Activated naive CD8-positive, alpha-beta T cell treated with anti-CD3 and anti-CD28 coated beads for 36 hours (primary cell): Measurements from ENCODE around the gene KIRREL3. TPM values are rescaled to one million over a fixed set of nuclear protein-coding genes. Genes with fewer than 3 reads are reported as not detected.

Source experiments
- DNase-seq: peaks from one replicate; pipeline ENCODE4 v3.0.0; 2021
- H3K27ac Mint-ChIP-seq: one replicate; pipeline ENCODE4 v1.8.0; 2022; ENCODE audit warnings: mild to moderate bottlenecking, moderate library complexity, mixed read lengths
- H3K27me3 Mint-ChIP-seq: one replicate; pipeline ENCODE4 v1.8.0; 2022; ENCODE audit warnings: mild to moderate bottlenecking, mixed read lengths
- H3K36me3 Mint-ChIP-seq: one replicate; pipeline ENCODE4 v1.8.0; 2021; ENCODE audit warnings: mild to moderate bottlenecking, mixed read lengths
- H3K4me1 Mint-ChIP-seq: one replicate; pipeline ENCODE4 v1.8.0; 2021; ENCODE audit warnings: mixed read lengths
- H3K4me3 Mint-ChIP-seq: one replicate; pipeline ENCODE4 v1.8.0; 2022; ENCODE audit warnings: mild to moderate bottlenecking, moderate library complexity, mixed read lengths
- H3K9me3 Mint-ChIP-seq: one replicate; pipeline ENCODE4 v1.8.0; 2022; ENCODE audit warnings: mixed read lengths
- total RNA-seq, 2 experiments: library from RNA; stranded (reverse); gene quantifications; one replicate each; pipeline ENCODE4 v1.2.3, GENCODE V29; 2021

The KIRREL3 gene
- total RNA-seq, 2 experiments from 2014 or later: not detected

DNA sequence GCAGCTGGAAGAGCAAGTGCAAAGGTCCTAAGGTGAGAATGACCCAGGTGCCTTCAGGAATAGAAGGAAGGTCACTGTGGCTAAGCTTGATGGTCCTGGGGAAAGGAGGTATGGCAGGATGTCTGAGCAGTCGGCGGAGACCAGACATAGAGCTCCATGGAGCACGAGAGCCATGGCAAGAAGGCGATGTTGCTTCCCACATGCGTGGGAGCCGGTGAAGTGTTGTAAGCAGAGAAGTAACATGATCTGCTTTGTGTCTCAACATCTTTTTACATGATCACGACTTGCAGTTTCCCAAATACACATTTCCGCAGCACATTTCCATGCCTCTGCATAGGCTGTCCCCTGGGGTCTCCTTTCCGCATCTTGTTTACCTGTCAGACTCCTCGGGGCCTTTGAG, 231.9 kb downstream of the KIRREL3 start:
- H3K36me3 Mint-ChIP-seq: no peaks in the 10 kb centered on the region
- no peaks in the 10 kb centered on the region for H3K9me3 Mint-ChIP-seq
- H3K27ac Mint-ChIP-seq: no peak overlapping the region
- DNase-seq: no peak
- H3K27me3 Mint-ChIP-seq: no peaks in the 10 kb centered on the region
- no peak overlapping the region for H3K4me3 Mint-ChIP-seq
- H3K4me1 Mint-ChIP-seq: no peaks in the 10 kb centered on the region

DNA sequence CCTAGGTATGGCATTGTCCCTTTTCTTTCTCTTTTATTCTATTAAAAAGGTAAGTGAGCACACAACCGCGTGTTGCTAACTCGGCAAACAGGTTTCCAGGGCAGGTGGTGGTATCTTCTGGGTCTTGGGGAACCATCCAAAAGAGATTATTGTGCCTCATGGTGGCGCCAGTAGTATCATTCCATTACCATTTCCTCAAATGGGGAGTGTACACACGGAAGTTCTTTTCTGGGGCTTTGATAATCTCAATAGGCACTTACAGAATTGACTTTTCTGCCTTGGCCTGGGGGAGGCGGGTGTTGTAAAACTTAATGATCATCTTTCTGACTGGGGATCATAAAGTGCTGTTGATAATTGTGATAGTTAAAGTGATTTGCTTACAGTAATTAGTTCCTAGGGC, 234.1 kb downstream of the KIRREL3 start:
- no peak for DNase-seq
- no peaks in the 10 kb centered on the region for H3K36me3 Mint-ChIP-seq
- H3K4me3 Mint-ChIP-seq: no peak overlapping the region
- no peak overlapping the region for H3K27ac Mint-ChIP-seq
- H3K27me3 Mint-ChIP-seq: no peaks in the 10 kb centered on the region
- H3K4me1 Mint-ChIP-seq: no peaks in the 10 kb centered on the region
- no peaks in the 10 kb centered on the region for H3K9me3 Mint-ChIP-seq

DNA sequence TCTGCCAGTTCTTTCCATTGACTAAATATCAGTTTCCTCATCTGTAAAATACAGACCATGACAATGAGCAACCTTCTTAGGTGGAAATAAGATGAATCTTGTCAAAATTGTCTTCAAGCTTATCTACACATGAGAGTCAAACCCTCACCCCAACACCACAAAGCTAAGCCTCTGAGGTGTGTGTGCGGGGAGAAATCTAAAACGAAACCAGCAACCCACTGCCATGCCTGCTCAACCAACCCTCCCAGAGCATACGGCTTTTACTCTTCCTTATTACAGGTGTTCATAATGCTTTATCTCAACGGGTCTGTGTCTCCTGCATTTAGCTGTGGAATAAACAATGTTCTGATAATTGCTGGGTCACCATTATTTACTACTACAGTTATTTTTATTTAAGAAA, 235.4 kb downstream of the KIRREL3 start:
- DNase-seq: no peak
- Mint-ChIP-seq H3K4me1 (no peaks in the 10 kb centered on the region), H3K4me3 (no peak overlapping the region), H3K9me3 (no peaks in the 10 kb centered on the region), H3K27me3 (no peaks in the 10 kb centered on the region), H3K36me3 (no peaks in the 10 kb centered on the region), H3K27ac (no peak overlapping the region)

DNA sequence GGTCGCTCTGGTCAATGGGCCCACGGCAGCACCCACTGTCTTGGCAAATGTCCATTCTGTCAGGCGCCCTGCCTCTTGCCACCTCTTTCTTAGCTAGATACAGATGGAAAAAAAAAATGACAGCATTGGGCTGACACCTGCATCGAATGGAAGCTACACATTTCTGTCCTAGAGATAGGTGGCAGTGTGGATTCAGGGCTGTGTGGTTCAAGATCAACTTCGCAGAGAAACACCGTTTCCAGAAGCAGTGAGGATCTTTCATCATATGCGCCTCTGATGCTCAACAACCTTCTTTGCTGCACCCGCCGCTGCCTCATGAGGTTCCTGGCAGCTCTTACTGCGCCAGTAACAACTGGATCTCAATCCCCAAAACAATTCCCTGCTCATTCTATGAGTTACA, 236.3 kb downstream of the KIRREL3 start:
- no peaks in the 10 kb centered on the region for H3K27me3 Mint-ChIP-seq
- no peaks in the 10 kb centered on the region for H3K9me3 Mint-ChIP-seq
- no peak for DNase-seq

DNA sequence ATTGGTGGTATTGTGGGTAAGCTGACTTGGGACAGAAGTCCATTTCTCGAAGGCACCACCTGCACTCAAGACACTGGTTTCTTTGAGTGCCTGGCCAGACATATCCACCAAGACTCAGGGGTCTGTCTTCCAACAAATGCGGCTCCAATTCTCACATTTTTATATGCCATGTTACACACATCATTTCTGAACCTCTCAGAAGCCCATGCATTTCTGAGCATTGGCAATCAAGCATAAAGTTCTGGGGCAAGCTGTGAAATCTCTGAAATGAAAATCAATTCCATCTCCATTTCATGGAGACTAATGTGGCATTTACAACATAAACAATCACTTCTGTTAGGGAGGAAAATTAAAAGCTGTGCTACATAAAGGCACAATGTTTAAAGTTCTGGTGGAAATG, 243.7 kb downstream of the KIRREL3 start:
- no peaks in the 10 kb centered on the region for H3K9me3 Mint-ChIP-seq
- no peak overlapping the region for H3K4me3 Mint-ChIP-seq
- no peaks in the 10 kb centered on the region for H3K36me3 Mint-ChIP-seq
- no peak for DNase-seq
- H3K27me3 Mint-ChIP-seq: peaks cover 3% of the 10 kb centered on the region
- H3K4me1 Mint-ChIP-seq: no peaks in the 10 kb centered on the region
- H3K27ac Mint-ChIP-seq: no peak overlapping the region

More for the DNA sequence above, 236.3 kb downstream of the KIRREL3 start:
- H3K36me3 Mint-ChIP-seq: no peaks in the 10 kb centered on the region
- H3K27ac Mint-ChIP-seq: no peak overlapping the region
- H3K4me1 Mint-ChIP-seq: no peaks in the 10 kb centered on the region
- H3K4me3 Mint-ChIP-seq: no peak overlapping the region

DNA sequence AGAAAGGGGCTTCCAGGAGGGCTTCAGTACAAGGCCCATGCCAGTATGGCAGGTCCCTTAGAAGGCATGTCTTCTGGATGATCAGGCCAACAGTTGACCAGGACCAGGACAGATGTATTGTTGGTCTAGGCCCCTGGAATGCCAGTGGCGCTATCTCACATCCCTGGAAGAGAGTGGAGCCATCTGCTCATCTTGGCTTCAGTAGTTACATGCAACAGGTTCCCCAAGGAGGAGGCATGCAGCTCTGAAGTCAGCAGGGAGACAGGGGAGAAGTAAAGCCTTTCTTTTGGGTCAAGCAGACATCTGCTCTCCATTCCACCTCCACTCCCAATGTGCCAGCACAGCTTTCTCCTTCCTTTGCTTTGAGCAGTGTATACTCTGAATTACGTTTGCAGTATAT, 244.1 kb downstream of the KIRREL3 start:
- no peak for DNase-seq
- Mint-ChIP-seq H3K27ac (no peak overlapping the region), H3K9me3 (no peaks in the 10 kb centered on the region), H3K27me3 (peaks cover 3% of the 10 kb centered on the region), H3K36me3 (no peaks in the 10 kb centered on the region), H3K4me3 (no peak overlapping the region), H3K4me1 (no peaks in the 10 kb centered on the region)

DNA sequence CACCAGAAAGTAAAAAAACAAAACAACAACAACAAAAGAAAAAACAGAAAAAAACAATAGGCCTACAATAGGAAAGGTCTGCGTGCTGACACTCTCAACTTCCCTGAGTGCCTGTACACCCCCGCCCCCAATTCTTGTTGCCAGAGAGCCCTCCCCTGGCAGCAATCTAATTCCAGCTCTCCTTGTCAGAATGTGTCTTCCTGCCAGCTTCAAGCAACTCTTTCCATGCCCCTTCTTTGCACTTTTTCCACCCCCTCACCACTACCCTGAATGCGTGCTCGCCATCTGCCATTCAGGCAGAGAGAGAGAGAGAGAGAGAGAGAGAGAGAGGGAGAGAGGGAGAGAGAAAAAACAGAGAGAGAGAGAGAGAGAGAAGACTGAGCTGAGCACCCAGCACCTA, 245.0 kb downstream of the KIRREL3 start:
- H3K9me3 Mint-ChIP-seq: no peaks in the 10 kb centered on the region
- no peak for DNase-seq

DNA sequence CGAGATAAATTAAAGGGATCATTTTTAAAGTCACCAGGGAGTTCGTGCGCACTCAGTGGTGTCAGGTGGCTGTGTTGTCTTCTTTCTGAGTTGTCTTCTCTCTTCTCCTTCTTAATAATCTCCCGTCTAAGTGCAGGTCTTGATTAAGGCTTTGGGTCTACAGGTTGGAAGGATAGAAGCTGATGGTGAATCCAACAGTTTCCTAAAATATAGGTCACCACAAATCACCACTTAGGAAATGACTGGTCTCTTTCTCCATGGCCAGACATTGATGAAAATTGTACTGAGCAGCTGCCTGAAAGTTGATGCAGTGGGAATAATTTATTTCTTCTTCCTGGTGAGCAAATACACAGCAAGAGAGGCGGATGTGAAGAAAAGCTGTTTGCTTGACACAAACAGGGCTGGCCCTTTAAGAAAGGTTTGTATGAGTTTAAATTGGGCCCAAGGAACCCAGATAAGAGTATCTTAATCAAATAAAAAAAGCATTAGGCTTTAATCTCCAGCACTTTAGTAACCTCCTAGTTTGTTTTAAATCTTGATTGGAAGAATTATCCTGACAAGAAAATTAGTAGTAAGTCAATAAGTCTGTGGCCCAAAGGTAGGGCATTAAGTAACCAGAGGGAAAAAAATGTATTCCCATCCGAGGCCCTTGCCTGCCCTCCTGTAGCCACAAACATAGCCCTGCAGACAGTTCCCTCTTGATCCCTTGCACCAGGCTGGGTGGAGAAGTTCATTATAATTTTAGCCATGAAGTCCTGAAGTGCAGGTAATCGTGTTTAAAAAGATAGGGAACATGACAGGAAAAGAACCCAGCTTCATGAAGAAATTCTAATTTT, 245.8 kb downstream of the KIRREL3 start:
- H3K9me3 Mint-ChIP-seq: no peaks in the 10 kb centered on the region
- no peak overlapping the region for H3K4me3 Mint-ChIP-seq
- peaks cover 3% of the 10 kb centered on the region for H3K27me3 Mint-ChIP-seq
- H3K4me1 Mint-ChIP-seq: no peaks in the 10 kb centered on the region
- H3K36me3 Mint-ChIP-seq: no peaks in the 10 kb centered on the region
- no peak for DNase-seq
- H3K27ac Mint-ChIP-seq: no peak overlapping the region

More for the DNA sequence above, 245.0 kb downstream of the KIRREL3 start:
- H3K4me1 Mint-ChIP-seq: no peaks in the 10 kb centered on the region
- H3K36me3 Mint-ChIP-seq: no peaks in the 10 kb centered on the region
- no peak overlapping the region for H3K27ac Mint-ChIP-seq
- H3K27me3 Mint-ChIP-seq: peaks cover 3% of the 10 kb centered on the region
- H3K4me3 Mint-ChIP-seq: no peak overlapping the region

DNA sequence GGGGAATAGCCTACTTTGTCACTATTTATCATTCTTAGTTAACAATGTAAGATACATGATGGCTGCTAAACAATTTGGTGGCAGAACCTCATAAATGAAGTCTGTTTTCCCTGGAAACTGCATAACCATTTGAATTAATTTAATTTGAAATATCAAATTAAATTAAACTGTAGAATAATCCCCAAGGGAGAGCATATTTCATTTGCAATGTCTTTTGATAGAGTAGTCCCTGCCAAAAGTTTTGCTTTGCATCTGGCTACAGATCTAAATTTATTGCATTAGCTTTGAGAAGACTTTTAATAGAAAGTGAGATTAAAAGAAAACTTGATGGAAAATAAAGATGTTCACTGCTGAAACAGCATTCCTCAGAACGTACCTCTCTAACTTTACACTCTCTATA, 246.6 kb downstream of the KIRREL3 start:
- Mint-ChIP-seq H3K9me3 (no peaks in the 10 kb centered on the region), H3K36me3 (no peaks in the 10 kb centered on the region), H3K27ac (no peak overlapping the region), H3K4me3 (no peak overlapping the region), H3K4me1 (no peaks in the 10 kb centered on the region), H3K27me3 (peaks cover 3% of the 10 kb centered on the region)
- DNase-seq: no peak

DNA sequence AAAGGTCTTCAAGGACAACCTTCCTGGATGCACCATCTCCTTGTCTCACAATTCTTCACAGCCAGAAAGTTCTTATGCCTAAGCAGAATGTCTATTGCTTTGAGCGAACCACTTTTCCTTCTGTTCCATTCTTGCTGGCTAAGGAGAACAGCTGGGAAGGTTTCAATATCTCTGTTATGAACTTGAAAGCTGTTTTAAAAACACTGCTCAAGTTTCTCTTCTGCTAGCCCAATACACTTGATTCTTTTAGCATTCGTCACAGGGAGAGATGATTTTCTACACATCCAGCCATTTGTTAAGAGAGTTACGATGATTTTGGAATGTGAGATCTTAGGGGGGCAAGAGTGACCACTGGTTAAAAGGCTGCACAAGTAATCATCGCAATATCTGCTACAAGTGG, 249.3 kb downstream of the KIRREL3 start:
- H3K4me3 Mint-ChIP-seq: no peak overlapping the region
- H3K27ac Mint-ChIP-seq: no peak overlapping the region
- H3K36me3 Mint-ChIP-seq: no peaks in the 10 kb centered on the region
- DNase-seq: no peak
- no peaks in the 10 kb centered on the region for H3K9me3 Mint-ChIP-seq
- H3K4me1 Mint-ChIP-seq: no peaks in the 10 kb centered on the region
- peaks cover 3% of the 10 kb centered on the region for H3K27me3 Mint-ChIP-seq

DNA sequence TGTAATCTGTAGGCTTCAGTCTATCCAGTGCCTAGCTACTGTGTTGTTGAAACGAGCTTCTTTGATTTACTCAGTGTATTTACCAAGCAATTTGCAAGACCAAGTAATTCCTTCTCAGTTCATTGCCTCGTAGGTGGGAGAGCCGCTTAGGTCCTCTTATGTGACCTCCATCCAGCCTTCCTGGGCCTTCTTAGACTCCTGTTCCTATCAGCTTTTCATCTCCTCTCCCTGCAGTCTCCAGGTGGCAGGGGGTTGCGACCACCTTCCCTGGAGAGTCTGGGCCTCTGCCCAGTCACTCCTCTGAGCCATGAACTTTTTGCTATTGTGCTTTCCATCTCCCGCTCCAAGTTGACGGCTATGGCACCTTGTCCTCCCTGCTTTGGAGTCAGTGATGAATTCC, 251.8 kb downstream of the KIRREL3 start:
- Mint-ChIP-seq H3K27ac (no peak overlapping the region), H3K4me3 (no peak overlapping the region), H3K9me3 (no peaks in the 10 kb centered on the region), H3K4me1 (no peaks in the 10 kb centered on the region), H3K27me3 (no peaks in the 10 kb centered on the region), H3K36me3 (no peaks in the 10 kb centered on the region)
- no peak for DNase-seq

DNA sequence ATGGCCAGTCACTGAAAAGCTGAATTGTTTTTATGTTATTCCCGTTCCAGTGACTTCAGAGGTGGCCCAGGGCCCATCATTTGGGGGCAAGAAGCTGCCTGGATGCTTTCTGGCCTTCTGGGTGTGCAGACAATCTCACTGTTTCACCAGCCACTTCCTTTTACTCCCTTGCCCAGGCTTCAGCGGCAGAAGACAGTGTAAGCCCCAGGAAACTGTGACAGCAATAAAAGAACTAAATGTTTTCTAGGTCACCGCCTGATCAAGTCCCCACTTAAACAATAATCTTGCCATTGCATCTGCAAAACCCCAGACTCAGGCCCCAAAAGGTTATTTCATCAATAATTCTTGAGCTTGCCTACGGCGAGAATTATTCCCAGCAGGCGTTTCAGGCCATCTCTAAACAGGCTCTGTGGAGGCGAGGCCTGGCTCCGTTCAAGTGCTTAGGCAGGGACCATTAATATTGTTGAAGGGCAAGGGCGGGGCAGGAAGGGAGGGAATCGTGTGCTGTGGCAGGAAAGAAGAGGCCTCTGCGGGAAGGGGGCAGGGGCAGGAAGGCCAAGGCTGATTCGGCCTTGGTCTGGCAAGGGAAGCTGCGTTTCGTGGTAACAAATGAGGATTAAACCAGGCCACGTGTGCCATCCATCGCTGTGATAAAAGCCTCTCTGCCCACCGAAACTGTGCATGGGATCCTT, 252.3 kb downstream of the KIRREL3 start:
- Mint-ChIP-seq H3K27me3 (no peaks in the 10 kb centered on the region), H3K4me3 (no peak overlapping the region), H3K27ac (no peak overlapping the region), H3K9me3 (no peaks in the 10 kb centered on the region), H3K4me1 (no peaks in the 10 kb centered on the region), H3K36me3 (no peaks in the 10 kb centered on the region)
- DNase-seq: no peak

DNA sequence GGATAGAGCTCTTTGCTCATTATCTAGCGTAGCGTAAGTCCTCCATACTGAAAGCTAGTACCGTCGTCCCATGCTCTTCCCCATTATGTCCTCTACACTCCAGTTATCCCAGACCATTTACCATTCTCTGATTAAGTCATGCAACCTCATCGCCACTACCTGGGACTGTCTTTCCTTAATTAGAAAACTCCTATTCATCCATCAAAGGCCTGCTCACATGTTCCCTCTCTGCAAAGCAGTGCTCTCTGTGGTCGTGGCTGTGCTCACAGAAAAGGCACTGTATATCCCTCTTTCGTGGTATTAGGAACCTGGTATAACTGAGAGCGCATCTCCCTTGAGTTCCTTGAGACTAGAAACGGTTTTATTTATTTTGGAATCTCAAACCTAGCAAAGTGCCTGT, 253.3 kb downstream of the KIRREL3 start:
- no peaks in the 10 kb centered on the region for H3K4me1 Mint-ChIP-seq
- no peaks in the 10 kb centered on the region for H3K27me3 Mint-ChIP-seq
- no peaks in the 10 kb centered on the region for H3K9me3 Mint-ChIP-seq
- no peak overlapping the region for H3K27ac Mint-ChIP-seq
- H3K4me3 Mint-ChIP-seq: no peak overlapping the region
- no peaks in the 10 kb centered on the region for H3K36me3 Mint-ChIP-seq
- DNase-seq: no peak

DNA sequence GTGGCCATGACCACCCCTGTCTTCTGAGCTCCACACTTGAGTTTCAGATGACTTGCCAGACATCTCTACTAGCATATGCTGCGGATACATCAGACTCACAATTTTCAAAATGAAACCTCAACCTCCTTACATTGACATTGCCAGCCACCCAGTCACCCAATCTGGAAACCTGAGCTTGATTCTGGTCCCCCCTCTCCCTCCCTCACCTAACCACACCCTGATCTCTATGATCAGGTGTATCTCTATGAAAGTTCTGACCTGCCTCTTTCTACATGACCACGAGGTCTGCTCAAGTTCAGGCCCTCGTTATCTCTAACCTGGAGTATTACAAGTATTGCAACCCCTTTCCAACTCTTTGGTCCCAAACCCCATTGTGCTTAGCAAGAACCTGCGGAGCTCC, 254.1 kb downstream of the KIRREL3 start:
- Mint-ChIP-seq H3K4me1 (no peaks in the 10 kb centered on the region), H3K4me3 (no peak overlapping the region), H3K27me3 (no peaks in the 10 kb centered on the region), H3K27ac (no peak overlapping the region), H3K36me3 (no peaks in the 10 kb centered on the region), H3K9me3 (no peaks in the 10 kb centered on the region)
- no peak for DNase-seq

DNA sequence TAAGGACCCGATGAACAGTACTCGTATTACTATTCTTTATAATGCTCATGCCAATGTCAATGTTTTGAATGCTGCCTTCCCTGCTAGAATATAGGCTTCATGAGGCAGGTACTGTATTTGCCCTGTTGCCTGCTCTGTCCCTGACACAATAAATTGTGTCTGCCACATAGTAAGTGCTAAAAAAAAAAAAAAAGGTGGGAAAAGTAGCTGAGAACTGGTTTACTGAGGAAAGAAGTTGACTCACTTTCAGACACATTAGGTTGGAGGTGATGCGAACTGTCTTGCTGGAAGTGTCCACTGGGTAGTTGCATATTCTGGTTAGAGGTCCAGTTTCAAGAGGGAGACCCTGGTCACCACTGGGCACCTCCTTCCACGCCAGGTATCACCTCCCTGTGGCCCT, 255.9 kb downstream of the KIRREL3 start:
- Mint-ChIP-seq H3K4me3 (no peak overlapping the region), H3K27me3 (no peaks in the 10 kb centered on the region), H3K9me3 (no peaks in the 10 kb centered on the region), H3K4me1 (no peaks in the 10 kb centered on the region), H3K36me3 (no peaks in the 10 kb centered on the region), H3K27ac (no peak overlapping the region)
- DNase-seq: no peak

DNA sequence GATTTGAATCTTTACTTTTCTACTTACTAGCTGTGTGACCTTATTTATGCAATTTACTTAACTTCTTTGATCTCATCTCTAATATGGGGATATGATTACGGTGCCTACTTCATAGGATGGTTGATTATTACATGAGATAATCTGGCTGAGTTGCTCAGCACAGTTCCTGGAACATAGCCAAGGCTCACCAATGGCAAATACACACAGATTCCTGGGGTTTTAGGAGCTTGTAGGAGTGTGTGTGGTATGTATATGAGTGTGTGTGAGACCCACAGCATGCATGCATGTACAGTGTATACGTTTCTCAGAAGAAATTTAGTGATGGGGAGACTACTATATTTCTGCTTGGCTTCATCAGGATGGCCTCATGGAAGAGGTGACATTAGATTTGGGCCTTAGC, 256.9 kb downstream of the KIRREL3 start:
- no peaks in the 10 kb centered on the region for H3K36me3 Mint-ChIP-seq
- no peak overlapping the region for H3K27ac Mint-ChIP-seq
- H3K4me3 Mint-ChIP-seq: no peak overlapping the region
- no peaks in the 10 kb centered on the region for H3K4me1 Mint-ChIP-seq
- no peaks in the 10 kb centered on the region for H3K9me3 Mint-ChIP-seq
- no peaks in the 10 kb centered on the region for H3K27me3 Mint-ChIP-seq
- DNase-seq: no peak
